PC-3 (cell line): ENCODE results near the gene RUBCN.

Experiments used
- EZH2 ChIP-seq: fragments of 300-600 bp; sonication (generic); IDR thresholded peaks from one replicate; pipeline ENCODE4 v1.6.1; 2017; ENCODE audit warnings: antibody characterized with exemption, mild to moderate bottlenecking, low read length; ENCODE audit not compliant: unreplicated experiment
- EZH2phosphoT487 ChIP-seq: fragments of 300-600 bp; sonication (generic); IDR thresholded peaks from 2 replicates; pipeline ENCODE4 v1.6.1; 2018; ENCODE audit warnings: mild to moderate bottlenecking, antibody characterized with exemption, low read length, borderline replicate concordance
- TF ChIP-seq, protein P1 (sequence below): fragments of 300-600 bp; sonication (generic); conservative IDR thresholded peaks from 2 replicates; pipeline ENCODE4 v1.5.1; 2017; ENCODE audit warnings: antibody characterized with exemption, low read depth, mild to moderate bottlenecking, low read length

DNA sequence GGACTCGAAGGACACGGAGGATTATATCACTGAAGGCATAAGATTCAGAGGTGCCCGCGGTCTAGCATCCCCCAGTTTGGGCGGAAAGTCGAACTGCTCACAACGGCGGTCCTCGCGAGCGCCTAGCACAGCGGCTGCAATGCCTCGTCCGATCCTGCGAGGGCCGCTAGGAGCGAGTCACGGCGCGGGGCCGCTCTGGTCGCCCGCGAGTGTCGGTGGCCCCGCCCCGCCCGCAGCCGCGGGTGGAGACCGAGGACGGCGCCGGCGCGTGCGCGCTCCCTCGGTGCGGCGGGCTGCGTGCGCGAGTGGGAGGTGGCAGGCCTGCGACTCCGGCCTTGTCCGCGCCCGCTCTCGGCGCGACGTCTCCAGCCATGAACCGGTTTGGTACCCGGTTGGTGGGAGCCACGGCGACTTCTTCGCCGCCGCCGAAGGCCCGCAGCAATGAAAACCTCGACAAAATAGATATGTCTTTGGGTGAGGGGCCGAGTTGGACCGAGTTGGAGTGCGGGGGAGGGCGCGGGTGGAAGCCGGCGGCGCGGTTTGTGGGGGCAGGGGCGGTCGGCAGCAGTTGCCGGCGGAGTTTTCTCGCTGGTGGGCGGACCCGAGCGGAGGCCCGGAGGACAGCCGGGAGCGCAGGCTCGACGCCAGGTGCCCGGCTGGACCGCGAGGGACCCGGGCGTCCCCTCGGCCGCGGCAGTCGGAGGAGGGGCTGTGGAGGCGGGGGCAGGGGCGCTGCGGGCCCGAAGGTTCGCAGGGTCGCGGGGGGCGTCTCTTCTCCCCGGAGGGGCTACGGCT lies 13.1 kb upstream of the RUBCN start, which contains the start of gene FYTTD1:
- TF ChIP-seq, protein P1, sequence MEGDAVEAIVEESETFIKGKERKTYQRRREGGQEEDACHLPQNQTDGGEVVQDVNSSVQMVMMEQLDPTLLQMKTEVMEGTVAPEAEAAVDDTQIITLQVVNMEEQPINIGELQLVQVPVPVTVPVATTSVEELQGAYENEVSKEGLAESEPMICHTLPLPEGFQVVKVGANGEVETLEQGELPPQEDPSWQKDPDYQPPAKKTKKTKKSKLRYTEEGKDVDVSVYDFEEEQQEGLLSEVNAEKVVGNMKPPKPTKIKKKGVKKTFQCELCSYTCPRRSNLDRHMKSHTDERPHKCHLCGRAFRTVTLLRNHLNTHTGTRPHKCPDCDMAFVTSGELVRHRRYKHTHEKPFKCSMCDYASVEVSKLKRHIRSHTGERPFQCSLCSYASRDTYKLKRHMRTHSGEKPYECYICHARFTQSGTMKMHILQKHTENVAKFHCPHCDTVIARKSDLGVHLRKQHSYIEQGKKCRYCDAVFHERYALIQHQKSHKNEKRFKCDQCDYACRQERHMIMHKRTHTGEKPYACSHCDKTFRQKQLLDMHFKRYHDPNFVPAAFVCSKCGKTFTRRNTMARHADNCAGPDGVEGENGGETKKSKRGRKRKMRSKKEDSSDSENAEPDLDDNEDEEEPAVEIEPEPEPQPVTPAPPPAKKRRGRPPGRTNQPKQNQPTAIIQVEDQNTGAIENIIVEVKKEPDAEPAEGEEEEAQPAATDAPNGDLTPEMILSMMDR: peak; percentile 40
- no peak for TF ChIP-seq EZH2
- TF ChIP-seq EZH2phosphoT487: no peak
